Brain microvascular endothelial cell (primary cell): ENCODE data around the gene PPP2R2C.

ENCODE experiments used
- DNase-seq: peaks from one replicate; pipeline ENCODE4 v3.0.0-alpha.2; 2020
- H3K27ac ChIP-seq: fragments of 250-450 bp; sonication (Bioruptor Pico); 2 replicates; pipeline ENCODE4 v1.5.1; 2020; ENCODE audit warnings: mild to moderate bottlenecking, moderate library complexity
- H3K27me3 ChIP-seq: fragments of 250-450 bp; sonication (Bioruptor Pico); replicated peaks from 2 replicates; pipeline ENCODE4 v1.5.1; 2020; ENCODE audit warnings: mild to moderate bottlenecking
- H3K36me3 ChIP-seq: fragments of 250-450 bp; sonication (Bioruptor Pico); replicated peaks from 2 replicates; pipeline ENCODE4 v1.5.1; 2020; ENCODE audit warnings: mild to moderate bottlenecking
- H3K4me3 ChIP-seq: 2 replicates; pipeline ENCODE4 v1.5.1; 2011; ENCODE audit warnings: low read depth, mild to moderate bottlenecking, control low read depth, low read length, moderate library complexity
- in situ Hi-C: cut with HindIII; loops from 2 replicates; pipeline ENCODE4 v1.10.0; 2017; ENCODE audit warnings: low sequenced_read_pairs, low pct_ligation_motif_present
- TF ChIP-seq, protein P1 (sequence below): IDR thresholded peaks from 2 replicates; pipeline ENCODE4 v1.5.1; 2011; ENCODE audit warnings: low read depth, mild to moderate bottlenecking, moderate library complexity, low read length, control low read depth, inconsistent platforms; ENCODE audit errors: missing control alignments

Gene PPP2R2C

DNA sequence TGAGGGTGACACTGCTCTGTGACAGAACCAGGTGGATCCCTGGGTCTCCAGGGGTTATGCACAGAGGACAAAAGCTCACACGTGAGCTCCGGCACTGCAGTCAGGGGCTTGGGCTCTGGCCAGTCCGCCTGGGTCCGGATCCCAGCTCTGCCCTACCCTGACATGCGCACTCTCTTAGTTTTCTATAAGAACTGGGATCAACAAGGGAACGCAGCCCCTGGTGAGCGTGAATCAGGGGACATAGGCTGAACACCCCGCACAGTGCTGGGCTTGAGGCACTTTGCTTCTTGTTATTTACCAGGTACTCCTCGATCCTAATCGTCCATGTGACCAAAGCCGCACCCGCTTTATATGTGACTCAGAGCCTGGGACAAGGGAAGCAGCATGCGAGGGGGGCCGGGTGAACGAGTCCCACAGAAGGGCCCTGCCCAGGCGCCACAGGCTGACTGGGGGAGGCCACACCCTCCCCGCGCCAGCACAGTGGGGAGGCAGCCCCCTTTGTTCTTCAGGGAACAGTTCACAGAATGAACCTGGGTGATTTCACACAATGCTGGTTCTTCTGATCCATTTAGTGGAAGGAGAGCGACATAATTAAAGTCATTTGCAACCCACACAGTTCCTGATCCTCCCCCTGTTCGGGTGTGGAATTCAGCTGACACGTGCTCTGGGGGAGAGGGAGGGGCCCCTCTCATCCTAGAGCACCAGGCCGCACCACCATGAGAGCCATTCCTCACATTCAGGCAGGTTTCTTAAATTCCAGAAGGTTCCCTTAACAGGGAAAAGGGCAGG lies 147.2 kb downstream of the PPP2R2C start:
- Histone ChIP-seq H3K27me3 (no peaks in the 10 kb centered on the region), H3K27ac (no peak overlapping the region), H3K4me3 (no peak overlapping the region), H3K36me3 (no peaks in the 10 kb centered on the region)
- TF ChIP-seq, protein P1, sequence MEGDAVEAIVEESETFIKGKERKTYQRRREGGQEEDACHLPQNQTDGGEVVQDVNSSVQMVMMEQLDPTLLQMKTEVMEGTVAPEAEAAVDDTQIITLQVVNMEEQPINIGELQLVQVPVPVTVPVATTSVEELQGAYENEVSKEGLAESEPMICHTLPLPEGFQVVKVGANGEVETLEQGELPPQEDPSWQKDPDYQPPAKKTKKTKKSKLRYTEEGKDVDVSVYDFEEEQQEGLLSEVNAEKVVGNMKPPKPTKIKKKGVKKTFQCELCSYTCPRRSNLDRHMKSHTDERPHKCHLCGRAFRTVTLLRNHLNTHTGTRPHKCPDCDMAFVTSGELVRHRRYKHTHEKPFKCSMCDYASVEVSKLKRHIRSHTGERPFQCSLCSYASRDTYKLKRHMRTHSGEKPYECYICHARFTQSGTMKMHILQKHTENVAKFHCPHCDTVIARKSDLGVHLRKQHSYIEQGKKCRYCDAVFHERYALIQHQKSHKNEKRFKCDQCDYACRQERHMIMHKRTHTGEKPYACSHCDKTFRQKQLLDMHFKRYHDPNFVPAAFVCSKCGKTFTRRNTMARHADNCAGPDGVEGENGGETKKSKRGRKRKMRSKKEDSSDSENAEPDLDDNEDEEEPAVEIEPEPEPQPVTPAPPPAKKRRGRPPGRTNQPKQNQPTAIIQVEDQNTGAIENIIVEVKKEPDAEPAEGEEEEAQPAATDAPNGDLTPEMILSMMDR, result no peak
- no peak for DNase-seq
- in situ Hi-C loops, result no loop called here

DNA sequence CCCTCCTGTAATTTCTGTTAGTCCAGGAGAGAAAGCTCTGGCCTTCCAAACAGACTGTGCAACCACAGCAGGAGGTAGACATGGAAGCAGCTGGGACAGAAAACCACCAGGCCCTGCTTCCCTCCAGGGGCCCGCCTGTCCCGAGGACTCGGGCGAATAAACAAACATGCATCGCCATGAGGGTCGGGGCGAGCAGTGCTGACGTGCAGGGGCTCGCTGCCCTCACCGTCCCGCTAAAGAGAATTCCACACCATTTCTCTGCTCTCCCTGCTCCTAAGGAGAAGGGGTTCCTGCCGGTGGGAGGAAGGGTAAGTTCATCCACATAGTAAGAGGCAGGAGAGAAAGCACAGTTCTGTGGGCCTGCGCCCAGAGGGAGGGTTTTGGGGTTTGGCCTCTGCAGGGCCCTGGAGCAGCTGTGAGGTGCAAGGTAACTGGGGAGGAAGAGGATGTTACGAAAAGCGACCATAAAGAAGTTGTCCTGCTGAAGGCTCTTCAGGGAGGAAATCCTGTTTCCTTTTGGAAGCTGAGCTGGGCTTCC lies 147.9 kb downstream of the PPP2R2C start:
- no peak overlapping the region for H3K4me3 ChIP-seq
- H3K27me3 ChIP-seq, result no peaks in the 10 kb centered on the region
- DNase-seq, result no peak
- in situ Hi-C loops, result no loop called here
- no peaks in the 10 kb centered on the region for H3K36me3 ChIP-seq
- H3K27ac ChIP-seq, result no peak overlapping the region
- TF ChIP-seq, protein P1, result no peak

DNA sequence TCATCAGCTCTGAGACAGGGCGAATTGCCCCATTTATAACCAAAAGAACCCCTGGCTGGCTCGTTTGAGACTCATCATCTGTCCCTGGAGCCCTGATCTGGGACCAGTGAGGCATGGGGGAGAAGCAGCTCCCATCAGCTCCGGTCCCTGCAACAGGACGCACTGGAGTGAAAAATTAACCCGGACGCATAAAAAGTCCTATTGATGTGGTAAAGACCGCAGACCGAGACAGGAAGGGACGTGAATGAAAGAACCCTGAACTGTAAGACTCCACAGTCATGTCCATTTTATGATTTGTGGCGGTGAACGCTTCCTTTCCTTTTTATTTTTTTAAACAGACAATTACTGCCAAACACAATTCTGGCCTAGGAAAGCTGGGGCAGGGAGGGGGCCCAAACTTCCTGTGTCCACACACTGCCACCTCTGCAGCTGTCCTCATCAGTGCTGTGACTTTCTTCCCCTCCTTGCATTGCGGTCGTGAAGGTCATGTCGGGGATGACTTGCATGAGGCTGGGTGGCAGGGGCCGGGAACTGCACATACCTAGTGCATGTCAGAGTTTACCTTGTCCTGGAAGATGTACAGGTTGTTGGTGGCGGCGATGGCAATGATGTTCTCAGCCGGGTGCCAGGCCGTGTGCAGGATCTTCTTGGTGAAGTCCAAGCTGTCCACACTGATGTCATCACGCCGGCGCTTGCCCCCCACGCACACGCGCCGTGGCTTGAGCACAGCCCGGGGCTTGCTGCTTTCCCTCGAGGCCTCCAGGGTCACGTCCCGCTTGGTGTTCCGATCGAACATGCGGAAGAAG lies 149.4 kb downstream of the PPP2R2C start:
- in situ Hi-C loops, result no loop called here
- Histone ChIP-seq H3K36me3 (no peaks in the 10 kb centered on the region), H3K27me3 (no peaks in the 10 kb centered on the region), H3K4me3 (no peak overlapping the region), H3K27ac (no peak overlapping the region)
- DNase-seq, result no peak
- TF ChIP-seq, protein P1, result no peak

DNA sequence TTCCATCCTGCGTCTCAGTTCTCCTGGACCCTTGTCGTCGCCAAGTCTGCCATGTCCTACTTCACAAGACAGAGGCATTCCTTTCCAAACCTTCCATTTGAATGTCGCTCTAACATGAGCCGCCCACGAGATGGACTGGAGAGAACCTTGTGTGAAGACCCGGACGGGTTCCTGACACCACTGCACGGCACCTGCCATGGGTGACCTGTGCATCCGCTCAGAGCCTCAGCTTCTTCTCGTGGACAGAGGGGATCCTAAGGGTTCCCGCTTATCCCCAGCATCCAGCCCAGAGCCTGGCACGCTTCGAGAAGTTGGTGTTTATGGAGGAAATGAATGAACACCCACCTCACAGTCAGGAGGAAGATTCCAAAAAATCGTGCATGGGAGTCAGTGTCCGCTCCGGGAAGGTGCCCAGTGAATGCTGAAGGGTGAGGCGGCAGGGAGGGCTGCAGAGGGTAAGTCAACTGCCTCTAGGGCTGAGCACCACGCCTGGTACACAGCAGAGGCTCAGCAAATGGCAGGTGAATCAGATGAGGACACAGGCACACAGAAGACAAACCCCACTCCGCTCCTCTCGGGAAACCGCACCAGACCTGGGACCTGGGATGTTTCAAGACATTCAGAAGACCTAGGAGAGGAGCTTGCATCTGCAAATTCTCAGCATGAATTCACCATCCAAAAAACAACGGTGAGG lies 150.2 kb downstream of the PPP2R2C start:
- no peak overlapping the region for H3K27ac ChIP-seq
- no peak overlapping the region for H3K4me3 ChIP-seq
- H3K36me3 ChIP-seq, result no peaks in the 10 kb centered on the region
- TF ChIP-seq, protein P1, result no peak
- H3K27me3 ChIP-seq, result no peaks in the 10 kb centered on the region
- no peak for DNase-seq
- in situ Hi-C loops, result no loop called here

DNA sequence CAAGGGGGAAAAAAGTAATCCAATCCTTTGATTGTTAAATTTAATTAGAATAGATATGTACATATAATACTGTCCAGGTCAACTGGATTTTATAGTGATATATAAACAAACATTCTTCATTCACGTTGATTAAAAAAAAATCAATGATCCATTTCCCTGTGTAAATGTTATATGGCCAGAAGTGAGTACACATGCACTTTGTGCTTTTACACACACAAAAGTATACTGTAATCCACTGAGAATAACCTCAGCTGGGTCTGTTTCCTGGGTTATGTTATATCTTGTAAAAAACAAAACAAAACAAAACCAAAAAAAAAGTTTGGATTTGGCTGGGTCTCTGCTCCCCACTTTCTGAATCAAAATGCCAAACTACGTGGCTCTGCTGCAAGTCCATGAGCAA lies 151.1 kb downstream of the PPP2R2C start:
- in situ Hi-C loops, result no loop called here
- H3K27me3 ChIP-seq, result no peaks in the 10 kb centered on the region
- TF ChIP-seq, protein P1, result no peak
- H3K27ac ChIP-seq, result no peak overlapping the region
- no peak overlapping the region for H3K4me3 ChIP-seq
- DNase-seq, result no peak
- no peaks in the 10 kb centered on the region for H3K36me3 ChIP-seq
